T1000 (cell line): ENCODE data around the gene ARMC9.
A peak's percentile ranks its signal among the peaks of the same experiment; 100 is the strongest.
"Not testable (repeated sequence)": the region's sequence is repeated elsewhere in the genome, so short reads cannot be mapped to it uniquely, and the experiment has no call there.

Experiments
- DNase-seq: peaks from one replicate; lab custom pipeline; 2025; ENCODE audit warnings: mixed read lengths; lab: John Stamatoyannopoulos, UW

Gene ARMC9

DNA sequence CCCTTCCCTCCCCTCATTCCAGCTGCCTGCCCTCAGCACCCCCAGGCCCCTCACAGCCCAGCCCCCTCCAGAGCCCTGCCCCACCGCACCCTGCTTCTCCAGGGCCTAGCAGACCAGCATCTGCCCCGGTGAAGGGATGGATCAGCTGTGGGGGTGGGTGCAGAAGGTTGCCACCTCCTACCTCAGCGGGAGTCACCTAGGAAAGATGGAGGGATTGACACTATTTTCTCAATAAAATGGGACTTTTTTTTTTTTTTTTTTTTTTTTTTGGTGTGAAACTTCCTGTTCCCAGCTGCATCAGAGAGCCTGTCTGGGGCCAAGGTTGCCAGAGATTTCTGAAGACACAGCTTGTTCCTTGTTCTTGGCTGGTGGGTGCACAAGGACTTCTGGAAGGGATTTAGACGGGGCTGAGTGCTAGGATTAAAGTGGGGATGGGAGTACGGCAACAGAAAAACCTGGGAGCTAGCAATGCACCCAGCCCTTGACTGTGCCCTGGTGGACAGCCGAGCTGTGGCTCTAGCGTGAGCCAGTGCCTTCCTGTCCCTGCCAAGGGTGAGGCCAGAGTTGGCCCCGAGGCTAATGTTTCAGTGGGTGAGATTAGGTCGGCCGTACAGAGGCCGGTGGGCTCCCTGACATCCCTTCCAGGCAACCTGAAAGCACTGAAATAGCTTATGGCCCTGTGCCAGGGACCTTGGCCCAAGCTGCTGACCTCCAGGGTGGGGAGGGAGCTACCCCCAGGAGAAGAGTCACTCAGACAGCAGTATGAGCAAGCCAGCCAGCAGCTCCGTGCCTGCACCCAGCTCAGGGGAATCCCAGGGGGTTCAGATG lies 201.6 kb downstream of the ARMC9 start:
- no peak for DNase-seq

DNA sequence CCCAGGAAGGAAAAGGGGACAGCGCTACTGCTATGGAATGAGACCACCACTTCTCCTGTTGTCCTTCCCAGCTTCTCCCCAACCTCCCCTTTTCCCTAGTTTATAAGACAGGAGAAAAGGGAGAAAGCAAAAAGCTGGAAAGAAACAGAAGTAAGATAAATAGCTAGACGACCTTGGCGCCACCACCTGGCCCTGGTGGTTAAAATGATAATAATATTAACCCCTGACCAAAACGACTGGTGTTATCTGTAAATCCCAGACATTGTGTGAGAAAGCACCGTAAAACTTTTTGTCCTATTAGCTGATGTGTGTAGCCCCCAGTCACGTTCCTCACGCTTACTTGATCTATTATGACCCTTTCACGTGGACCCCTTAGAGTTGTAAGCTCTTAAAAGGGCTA lies 202.2 kb downstream of the ARMC9 start:
- not testable (repeated sequence) for DNase-seq

DNA sequence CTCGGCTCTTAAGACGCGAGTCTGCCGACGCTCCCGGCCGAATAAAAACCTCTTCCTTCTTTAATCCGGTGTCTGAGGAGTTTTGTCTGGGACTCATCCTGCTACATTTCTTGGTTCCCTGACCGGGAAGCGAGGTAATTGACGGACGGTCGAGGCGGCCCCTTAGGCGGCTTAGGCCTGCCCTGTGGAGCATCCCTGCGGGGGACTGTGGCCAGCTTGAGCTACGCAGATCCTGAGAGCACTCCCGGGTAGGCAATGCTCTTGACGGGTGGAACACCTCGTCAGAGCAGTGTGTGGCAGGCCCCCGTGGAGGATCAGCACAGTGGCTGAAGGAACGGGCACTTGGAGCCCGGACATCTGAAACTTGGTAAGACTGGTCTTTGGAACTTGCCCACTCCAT lies 202.7 kb downstream of the ARMC9 start:
- not testable (repeated sequence) for DNase-seq

DNA sequence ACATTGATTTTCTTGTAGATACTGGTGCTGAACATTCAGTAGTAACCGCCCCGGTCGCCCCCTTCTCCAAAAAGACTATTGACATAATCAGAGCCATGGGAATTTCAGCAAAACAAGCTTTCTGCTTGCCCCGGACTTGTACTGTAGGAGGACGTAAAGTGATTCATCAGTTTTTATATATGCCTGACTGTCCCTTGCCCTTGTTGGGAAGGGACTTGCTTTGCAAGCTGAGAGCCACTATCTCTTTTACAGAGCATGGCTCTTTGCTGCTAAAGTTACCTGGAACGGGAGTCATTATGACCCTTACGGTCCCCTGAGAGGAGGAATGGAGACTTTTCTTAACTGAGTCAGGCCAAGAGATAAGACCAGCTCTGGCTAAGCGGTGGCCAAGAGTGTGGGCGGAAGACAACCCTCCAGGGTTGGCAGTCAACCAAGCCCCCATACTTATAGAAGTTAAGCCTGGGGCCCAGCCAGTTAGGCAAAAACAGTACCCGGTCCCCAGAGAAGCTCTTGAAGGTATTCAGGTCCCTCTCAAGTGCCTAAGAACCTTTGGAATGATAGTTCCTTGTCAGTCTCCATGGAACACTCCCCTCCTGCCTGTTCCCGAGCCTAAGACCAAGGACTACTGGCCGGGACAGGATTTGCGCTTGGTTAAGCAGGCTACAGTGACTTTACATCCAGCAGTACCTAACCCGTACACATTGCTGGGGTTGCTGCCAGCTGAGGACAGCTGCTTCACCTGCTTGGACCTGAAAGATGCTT lies 205.2 kb downstream of the ARMC9 start:
- not testable (repeated sequence) for DNase-seq

DNA sequence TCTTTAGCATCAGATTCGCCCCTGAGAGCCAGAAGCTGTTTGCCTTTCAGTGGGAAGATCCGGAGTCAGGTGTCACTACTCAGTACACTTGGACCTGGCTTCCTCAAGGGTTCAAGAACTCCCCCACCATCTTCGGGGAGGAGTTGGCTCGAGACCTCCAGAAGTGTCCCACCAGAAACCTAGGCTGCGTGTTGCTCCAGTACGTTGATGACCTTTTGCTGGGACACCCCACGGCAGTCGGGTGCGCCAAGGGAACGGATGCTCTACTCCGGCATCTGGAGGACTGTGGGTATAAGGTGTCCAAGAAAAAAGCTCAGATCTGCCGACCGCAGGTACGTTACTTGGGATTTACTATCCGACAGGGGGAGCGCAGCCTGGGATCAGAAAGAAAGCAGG lies 205.8 kb downstream of the ARMC9 start:
- not testable (repeated sequence) for DNase-seq

DNA sequence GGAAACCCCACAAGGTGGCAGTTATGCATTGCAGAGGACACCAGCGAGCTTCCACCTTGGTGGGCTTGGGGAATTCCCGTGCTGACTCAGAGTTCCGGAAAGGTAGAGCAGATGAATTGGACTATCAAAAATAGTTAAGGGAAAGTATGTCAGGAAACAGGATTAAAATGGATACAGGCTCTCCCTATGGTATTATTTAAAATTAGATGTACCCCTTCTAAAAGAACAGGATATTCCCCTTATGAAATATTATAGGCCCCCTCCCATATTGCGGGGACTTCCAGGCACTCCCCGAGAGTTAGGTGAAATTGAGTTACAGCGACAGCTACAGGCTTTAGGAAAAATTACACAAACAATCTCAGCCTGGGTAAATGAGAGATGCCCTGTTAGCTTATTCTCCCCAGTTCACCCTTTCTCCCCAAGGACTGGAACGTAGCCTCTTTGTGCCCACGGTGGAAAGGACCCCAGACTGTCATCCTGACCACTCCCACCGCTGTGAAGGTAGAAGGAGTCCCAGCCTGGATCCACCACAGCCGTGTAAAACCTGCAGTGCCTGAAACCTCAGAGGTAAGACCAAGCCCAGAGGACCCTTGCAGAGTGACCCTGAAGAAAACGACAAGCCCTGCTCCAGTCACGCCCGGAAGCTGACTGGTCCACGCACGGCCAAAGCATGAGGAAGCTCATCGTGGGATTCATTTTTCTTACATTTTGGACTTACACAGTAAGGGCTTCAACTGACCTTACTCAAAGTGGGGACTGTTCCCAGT lies 207.4 kb downstream of the ARMC9 start:
- DNase-seq = not testable (repeated sequence)

DNA sequence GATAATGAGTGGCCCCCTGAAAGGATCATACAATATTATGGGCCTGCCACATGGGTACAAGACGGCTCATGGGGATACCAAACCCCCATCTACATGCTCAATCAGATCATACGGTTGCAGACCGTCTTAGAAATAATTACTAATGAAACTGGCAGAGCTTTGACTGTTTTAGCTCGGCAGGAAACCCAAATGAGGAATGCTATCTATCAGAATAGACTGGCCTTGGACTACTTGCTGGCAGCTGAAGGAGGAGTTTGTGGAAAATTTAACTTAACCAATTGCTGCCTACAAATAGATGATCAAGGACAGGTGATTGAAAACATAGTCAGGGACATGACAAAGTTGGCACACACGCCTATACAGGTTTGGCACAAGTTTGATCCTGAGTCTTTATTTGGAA lies 209.3 kb downstream of the ARMC9 start:
- not testable (repeated sequence) for DNase-seq

DNA sequence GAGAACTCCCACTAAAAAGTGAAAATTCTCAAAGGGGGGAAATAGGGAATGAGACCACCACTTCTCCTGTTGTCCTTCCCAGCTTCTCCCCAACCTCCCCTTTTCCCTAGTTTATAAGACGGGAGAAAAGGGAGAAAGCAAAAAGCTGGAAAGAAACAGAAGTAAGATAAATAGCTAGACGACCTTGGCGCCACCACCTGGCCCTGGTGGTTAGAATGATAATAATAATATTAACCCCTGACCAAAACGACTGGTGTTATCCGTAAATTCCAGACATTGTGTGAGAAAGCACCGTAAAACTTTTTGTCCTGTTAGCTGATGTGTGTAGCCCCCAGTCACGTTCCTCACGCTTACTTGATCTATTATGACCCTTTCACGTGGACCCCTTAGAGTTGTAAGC lies 209.9 kb downstream of the ARMC9 start:
- not testable (repeated sequence) for DNase-seq

DNA sequence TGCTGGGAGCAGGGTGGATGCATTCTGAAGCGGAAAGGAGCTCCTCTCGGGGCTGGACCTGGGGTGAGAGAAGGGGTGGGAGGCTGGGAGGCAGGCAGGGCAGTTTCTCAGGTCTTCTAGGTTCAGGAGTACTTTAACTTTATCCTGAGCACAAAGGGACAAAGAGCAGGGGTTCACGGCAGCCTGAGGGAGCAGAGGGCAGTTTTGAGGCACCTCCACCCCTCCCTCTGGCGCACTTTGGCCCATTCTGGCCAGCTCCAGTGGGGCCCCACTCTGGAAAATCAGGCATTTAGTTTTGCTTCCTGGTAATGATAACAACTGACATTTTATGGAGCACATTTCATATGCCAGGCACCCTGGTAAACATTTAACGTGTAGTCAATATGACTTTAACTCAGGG lies 211.3 kb downstream of the ARMC9 start:
- DNase-seq = no peak

DNA sequence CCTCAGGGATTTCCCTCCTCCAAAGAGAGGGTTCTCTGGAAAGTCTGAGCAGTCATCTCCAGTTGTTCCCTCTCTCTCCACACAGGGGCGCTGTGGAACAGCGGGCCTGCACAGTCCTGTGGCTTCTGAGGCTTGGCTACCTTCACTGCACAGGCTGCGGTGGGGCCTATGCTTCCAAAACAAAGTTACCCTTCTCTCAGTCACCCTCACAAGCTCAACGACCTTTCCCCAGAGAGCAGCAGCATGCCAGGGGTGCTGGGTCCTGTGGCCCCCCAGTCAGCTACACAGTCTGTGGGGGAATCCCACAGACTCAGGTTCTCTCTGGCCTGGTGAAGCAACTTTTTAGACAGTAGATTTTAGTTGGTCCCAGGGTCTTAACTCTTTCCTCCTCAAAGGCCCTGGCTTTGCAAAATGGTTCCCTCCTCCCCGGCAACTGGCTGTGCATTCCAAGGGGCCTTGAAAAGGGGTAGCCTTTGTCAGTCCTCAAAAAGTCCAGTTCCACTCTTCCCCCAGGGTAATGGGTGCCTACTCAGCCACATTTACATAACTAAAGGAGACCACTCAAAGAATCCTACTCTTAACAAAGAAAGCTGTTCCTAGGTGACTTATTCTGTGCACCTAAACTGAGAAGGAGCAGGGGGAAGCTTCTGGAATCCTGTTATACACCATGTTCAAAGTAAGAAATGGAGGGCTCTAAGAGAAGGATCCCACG lies 212.0 kb downstream of the ARMC9 start:
- no peak for DNase-seq

DNA sequence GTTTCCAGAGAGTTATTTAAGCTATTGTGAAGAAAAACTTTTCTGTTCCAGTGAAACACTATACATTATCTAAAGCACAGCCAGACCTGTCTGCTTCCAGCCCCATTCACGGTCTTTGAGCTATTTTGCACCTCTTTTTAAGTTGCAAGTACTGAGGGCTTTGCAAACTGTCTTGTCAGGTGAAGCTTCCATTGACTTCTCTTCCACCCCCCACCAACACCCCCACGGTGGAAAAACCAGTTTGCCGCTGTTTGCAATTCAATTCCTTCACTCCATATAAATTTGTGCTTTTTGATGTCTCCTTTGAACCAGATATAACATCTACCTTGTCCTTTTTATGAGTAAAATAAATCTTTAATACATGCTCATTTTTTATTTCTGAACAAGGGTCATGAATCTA lies 212.8 kb downstream of the ARMC9 start:
- no peak for DNase-seq

DNA sequence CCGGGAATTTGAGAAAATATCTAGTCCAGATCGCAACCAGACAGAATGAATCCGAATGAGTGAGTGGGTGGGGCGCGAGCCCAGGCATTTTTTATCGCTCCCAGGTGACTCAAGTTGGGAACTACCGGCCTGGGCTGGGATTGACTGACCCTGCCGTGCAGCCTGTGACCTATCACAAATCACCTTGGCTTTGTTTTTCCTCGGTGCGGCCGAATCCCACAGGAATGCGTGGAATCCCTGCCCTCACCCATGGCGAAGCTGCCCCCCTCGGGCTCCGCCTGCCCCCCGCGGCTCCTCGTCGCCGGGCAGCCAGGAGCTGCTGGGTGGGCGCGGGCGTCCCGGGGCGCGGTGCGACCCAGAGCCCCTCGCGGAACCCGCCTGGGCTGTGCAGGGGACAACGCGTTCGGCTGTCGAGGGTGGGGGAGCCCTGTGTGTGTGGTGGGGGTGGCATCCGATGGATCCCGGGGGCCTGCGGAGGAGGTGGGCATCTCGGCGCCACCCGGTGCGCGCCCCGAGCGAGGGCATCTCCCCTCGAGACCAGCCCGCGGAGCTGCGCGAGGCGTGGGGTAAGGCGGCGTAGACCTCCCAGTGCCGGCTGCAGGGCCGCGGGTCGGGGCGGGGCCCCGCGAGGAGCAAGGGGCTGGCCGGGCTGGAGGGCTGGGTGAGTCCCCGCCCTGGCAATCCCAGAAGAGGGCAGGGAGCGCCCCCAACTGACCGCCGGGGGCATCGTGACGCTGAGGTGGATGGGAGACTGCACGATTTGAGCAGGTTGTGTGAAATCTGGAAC lies 213.6 kb downstream of the ARMC9 start:
- DNase-seq = peak; percentile 83

DNA sequence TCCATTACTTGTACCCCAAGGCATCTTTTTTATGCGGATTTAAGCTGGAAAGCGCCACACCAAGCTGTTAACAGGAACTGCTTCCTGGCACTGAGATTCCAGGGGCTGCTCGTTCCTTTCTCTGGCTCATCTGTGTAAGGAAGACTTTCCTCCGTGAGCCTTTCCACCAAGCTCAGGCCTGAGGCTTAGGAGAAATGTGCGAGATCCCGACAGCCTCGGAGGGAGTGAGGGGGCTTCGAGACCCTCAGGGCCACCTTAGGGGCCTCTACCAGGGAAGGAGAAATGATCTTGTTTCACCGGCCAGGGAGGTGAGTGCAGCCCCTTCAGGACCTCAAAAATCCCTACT lies 214.2 kb downstream of the ARMC9 start:
- no peak for DNase-seq

DNA sequence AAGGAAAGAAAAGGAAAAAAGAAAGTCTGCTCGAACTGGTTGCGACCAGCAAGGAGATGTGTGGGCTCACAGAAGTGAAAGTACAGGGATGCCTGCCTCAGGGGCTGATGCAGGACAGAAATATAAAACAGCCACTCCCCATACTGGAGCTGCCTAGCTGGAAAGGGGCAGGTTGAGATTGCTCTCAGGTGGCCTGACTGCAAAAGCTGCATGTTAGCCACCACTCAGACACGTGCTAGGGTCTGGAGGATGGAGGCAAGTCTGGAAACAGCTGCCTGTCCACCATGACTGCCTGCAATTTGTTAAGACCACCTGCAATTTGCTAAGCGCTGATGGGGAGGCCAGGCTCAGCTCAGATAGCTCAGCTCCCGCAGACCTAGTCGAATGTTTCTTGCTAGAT lies 215.0 kb downstream of the ARMC9 start:
- DNase-seq = no peak

DNA sequence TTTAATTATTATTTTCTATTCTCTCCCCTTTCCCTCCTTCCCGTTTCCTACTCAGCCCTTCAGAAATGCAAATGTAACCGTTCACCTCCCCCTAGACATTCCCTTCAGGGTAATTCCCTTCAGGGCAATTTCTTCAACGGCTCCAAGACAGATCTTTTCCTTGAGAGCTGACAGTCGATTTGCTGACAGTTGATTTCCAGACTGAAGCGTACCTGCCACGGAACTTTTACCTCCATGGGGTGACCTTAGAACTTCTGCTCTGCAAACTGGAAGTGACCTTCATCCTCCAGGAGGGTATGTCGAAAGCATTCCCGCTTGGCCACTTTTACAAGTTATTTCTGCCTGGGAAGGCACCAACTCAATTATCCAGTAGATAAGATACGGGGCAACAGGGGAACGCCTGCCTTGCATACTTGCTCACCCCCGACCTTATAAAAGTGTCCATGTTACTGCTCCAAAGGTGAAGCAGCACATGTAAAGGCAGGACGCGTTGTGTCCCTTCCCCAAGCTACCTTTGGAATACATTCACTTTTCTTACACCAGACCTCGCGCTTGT lies 215.6 kb downstream of the ARMC9 start:
- DNase-seq = no peak

DNA sequence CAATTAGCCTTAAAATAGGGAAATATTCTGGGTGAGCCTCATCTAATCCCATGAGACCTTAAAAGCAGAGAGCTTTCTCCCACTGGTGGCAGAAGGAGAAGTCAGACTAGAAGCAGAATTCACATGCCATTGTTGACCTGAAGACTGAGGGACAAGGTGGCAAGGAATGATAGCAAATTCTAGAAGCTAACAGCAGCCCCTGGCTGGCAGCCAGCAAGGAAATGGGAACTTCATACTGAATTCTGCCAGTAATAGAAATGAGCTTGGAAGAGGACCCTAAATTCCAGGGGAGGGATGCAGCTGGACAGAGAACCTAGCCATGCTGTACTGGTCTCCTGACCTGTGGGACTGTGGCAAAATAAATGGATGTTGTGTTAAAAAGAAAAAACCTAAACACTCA lies 216.6 kb downstream of the ARMC9 start:
- DNase-seq = no peak

DNA sequence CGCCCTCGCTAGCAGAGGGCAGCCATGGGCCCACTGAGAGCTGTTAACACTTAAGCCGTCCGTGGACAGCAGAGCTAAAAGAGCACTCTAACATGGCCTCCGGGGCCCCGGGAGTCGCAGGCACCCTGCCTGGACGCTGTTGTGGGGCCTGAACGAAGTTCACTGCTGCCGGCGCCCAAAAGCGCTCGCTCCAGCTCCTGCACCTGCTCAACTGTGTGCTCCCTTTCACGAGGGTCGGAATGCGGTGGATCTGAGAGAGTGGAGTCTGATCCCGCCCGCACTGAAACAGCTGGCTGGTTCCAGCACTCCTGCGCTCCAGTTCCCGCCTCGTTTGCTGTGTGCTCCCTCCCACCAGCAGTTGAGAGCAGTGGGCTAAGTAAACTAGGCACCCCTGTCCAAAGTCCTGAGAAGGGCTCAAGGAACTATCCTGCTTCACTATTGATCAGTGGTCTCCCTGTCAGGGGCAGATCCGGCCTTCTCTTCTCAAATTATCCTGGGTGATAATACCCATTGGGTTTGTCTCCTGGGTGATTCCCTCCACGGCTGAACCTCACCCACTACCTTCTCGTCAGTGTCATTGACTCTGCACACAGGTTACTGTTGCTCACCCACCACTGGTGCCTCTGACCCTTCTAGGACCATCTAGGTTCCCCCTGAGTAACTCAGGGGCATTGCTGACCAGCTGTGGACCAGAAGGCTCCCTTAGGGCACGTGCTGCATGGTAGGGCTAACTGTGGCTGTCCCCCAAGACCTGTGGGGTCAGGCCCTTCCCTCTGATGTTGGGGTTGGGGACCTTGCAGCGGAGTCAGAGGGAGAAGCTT lies 220.6 kb downstream of the ARMC9 start:
- DNase-seq = no peak

DNA sequence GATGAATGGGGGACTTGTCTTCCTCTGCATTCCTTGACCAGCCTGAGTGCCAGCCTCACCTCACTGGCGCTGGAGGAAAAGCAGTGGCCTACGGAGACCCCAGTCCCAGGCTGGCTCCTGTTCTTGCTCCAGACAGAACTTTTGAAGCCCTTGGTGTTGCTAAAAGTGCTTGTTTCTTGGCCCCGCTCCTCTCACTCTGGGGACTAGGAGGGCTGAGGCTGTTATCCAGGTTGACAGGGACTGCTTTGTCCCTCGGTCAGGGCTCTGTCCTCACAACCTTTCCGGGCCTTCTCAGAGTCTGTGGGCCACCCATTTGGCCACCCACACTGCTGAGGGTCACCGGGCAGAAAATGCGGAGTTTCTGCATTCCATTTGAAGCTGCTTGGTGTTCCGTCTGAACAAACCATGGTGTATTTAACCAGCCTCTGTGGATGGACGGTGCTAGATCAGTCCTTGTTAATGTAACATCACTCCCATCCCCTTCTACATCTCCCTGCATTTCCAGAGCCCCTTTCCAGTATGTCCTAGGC lies 222.7 kb downstream of the ARMC9 start:
- no peak for DNase-seq

DNA sequence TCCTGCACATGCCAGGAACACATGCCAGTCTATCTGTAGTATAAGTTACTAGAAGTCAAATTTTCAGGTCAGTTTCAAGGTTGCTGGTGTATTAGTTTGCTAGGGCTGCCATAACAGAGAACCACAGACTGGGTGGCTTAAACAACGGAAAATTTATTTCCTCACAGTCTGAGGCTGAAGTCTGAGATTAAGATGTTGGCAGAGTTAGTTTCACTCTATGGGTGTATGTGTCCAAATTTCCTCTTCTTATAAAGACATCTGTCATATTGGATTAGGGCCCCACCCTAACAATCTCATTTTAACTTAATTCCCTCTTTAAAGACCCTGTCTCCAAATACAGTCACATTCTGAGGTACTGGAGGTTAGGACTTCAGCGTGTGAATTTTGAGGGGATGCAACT lies 223.6 kb downstream of the ARMC9 start:
- no peak for DNase-seq

DNA sequence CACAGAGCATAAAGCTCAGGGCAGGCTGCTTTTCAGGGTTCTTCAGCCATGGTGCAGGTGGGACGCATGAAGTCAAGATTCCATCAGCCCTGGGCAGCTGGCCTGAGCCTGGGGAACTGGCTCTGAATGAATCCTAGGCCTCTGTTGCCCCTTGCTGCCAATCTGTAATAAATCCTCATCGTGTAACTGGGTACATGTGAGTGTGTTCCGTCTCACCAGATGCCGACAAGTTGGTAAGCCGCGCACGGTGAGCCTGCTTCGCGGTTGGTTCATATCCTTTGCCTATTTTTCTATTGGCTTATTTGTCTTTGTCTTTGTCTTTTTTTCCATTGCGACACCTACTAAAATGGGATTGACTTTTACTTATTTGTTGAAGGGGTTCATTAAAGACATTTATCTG lies 224.7 kb downstream of the ARMC9 start:
- no peak for DNase-seq
